HepG2 (cell line): ENCODE results near the gene MAPKAPK3. TPM values are rescaled to one million over a fixed set of nuclear protein-coding genes. Genes with fewer than 3 reads are reported as not detected.
A peak's percentile ranks its signal among the peaks of the same experiment; 100 is the strongest.

Experiments used
- ATAC-seq: fragments of 200-7000 bp; cut with Tn5 transposase; 3 replicates; pipeline ENCODE4 v1.9.1; 2020; ENCODE audit warnings: mild to moderate bottlenecking, moderate library complexity
- BruUV-seq: library from RNA; stranded (reverse); fragments of 400-500 nt; replicated peaks from 2 replicates; lab custom pipeline; 2021; lab: Mats Ljungman, UMichigan
- CTCF ChIA-PET: fragments of 300-600 bp; formaldehyde crosslinking; extraction: SDS; loops from one replicate; lab custom pipeline; 2021; ENCODE audit warnings: low total read pairs, inconsistent platforms, low intra/inter-chr PET ratio; lab: Yijun Ruan, JAX
- POLR2A ChIA-PET: fragments of 350-600 bp; sonication (Branson Sonifier 250); formaldehyde crosslinking; loops from one replicate; lab custom pipeline; 2020; ENCODE audit warnings: antibody characterized with exemption, inconsistent platforms; lab: Yijun Ruan, JAX
- DNase-seq: peaks from one replicate; pipeline ENCODE4 v3.0.0-alpha.2; 2015; ENCODE audit warnings: low spot score
- FAIRE-seq: peaks from 3 replicates; lab custom pipeline; 2011; peaks lifted over from hg19 to GRCh38; lab: Jason Lieb, UNC
- H2AFZ ChIP-seq: one replicate; pipeline ENCODE4 v1.6.1; 2011; ENCODE audit warnings: low read length, inconsistent platforms
- H3K27ac ChIP-seq: fragments of 300-600 bp; 3 replicates; pipeline ENCODE4 v1.8.0; 2011; ENCODE audit warnings: mixed run types, mild to moderate bottlenecking, mixed read lengths, low read length, inconsistent platforms; ENCODE audit not compliant: insufficient read depth; ENCODE audit errors: extremely low read length
- H3K27me3 ChIP-seq, 2 experiments: fragments of 200-600 bp in 1 of 2; 2 replicates in 1 of 2; 3 replicates in 1 of 2; pipeline versions ENCODE4 v1.6.0 to v1.8.0; 2011; ENCODE audit warnings: low read length in 2 of 2, mild to moderate bottlenecking in 2 of 2, moderate library complexity in 2 of 2, inconsistent platforms in 1 of 2; ENCODE audit not compliant: insufficient read depth in 2 of 2, control insufficient read depth in 1 of 2
- H3K36me3 ChIP-seq, 2 experiments: fragments of 200-600 bp in 1 of 2; replicated peaks in 1 of 2; 2 replicates in 1 of 2; 3 replicates in 1 of 2; pipeline versions ENCODE4 v1.5.1 to v1.8.0; 2011; ENCODE audit warnings: low read length in 2 of 2, inconsistent platforms in 1 of 2; ENCODE audit not compliant: insufficient read depth in 2 of 2, control insufficient read depth in 1 of 2
- H3K4me1 ChIP-seq: 2 replicates; pipeline ENCODE4 v1.5.1; 2012; ENCODE audit warnings: low read length, inconsistent platforms; ENCODE audit not compliant: insufficient read depth
- H3K4me2 ChIP-seq: 2 replicates; pipeline ENCODE4 v1.6.0; 2011; ENCODE audit warnings: low read depth, low read length, inconsistent platforms
- H3K4me3 ChIP-seq, 3 experiments: fragments of 200-600 bp in 1 of 3; sonication (generic), shearing (Covaris generic) in 1 of 3; replicated peaks in 1 of 3; 2 replicates each; pipeline ENCODE4 v1.5.1; 2011 to 2016; ENCODE audit warnings: low read length in 3 of 3, inconsistent platforms in 2 of 3, low read depth in 2 of 3, mild to moderate bottlenecking in 2 of 3, control low read depth in 1 of 3, mixed read lengths in 1 of 3; ENCODE audit not compliant: insufficient read depth in 1 of 3
- H3K79me2 ChIP-seq: one replicate; pipeline ENCODE4 v1.6.1; 2011; ENCODE audit warnings: low read length, inconsistent platforms; ENCODE audit not compliant: insufficient read depth
- H3K9ac ChIP-seq: 2 replicates; pipeline ENCODE4 v1.6.0; 2011; ENCODE audit warnings: mild to moderate bottlenecking, low read depth, low read length, inconsistent platforms; ENCODE audit not compliant: insufficient read depth
- H3K9me3 ChIP-seq: 2 replicates; pipeline ENCODE4 v1.5.1; 2012; ENCODE audit warnings: mild to moderate bottlenecking, low read length
- H4K20me1 ChIP-seq: 2 replicates; pipeline ENCODE4 v1.6.0; 2011; ENCODE audit warnings: inconsistent platforms, mild to moderate bottlenecking, low read length, moderate library complexity; ENCODE audit not compliant: insufficient read depth
- ELF3 ChIP-seq: IDR thresholded peaks from 2 replicates; pipeline ENCODE4 v1.6.1; 2016; ENCODE audit warnings: missing genetic modification reagents, missing compliant biosample characterization
- NONO ChIP-seq, 2 experiments: fragments of 450-650 bp in 1 of 2; sonication (generic) in 1 of 2; formaldehyde crosslinking in 1 of 2; IDR thresholded peaks in 1 of 2; conservative IDR thresholded peaks in 1 of 2; 2 replicates each; pipeline versions ENCODE4 v1.6.1 to v1.8.0; 2017 to 2022; ENCODE audit warnings: mild to moderate bottlenecking in 1 of 2, missing genetic modification reagents in 1 of 2, moderate library complexity in 1 of 2
- POLR2A ChIP-seq, 2 experiments: IDR thresholded peaks; 2 replicates each; pipeline ENCODE4 v1.6.1; 2011; ENCODE audit warnings: low read depth in 2 of 2, low read length in 2 of 2, mild to moderate bottlenecking in 1 of 2, moderate library complexity in 1 of 2; ENCODE audit not compliant: insufficient read depth in 1 of 2
- ZKSCAN8 ChIP-seq: IDR thresholded peaks from 2 replicates; pipeline ENCODE4 v1.6.1; 2016; ENCODE audit warnings: borderline replicate concordance, missing genetic modification reagents, missing compliant biosample characterization
- ZNF138 ChIP-seq: sonication (generic); formaldehyde crosslinking; IDR thresholded peaks from 2 replicates; pipeline ENCODE4 v1.5.0; 2020; ENCODE audit warnings: mild to moderate bottlenecking, low read depth, missing genetic modification reagents
- ZNF569 ChIP-seq: sonication (generic); formaldehyde crosslinking; IDR thresholded peaks from 2 replicates; pipeline ENCODE4 v1.5.0; 2020; ENCODE audit warnings: mild to moderate bottlenecking, missing genetic modification reagents, moderate library complexity, borderline replicate concordance
- WGBS: methylation state at CpG from one replicate; pipeline ENCODE4 v1.1.6; 2017; ENCODE audit warnings: low lambda C conversion rate; 5-methylcytosine and 5-hydroxymethylcytosine counted together
- in situ Hi-C: cut with HindIII; loops from 2 replicates; pipeline ENCODE4 v1.10.0; 2017; ENCODE audit warnings: low pct_unique_long_range_greater_than_20kb; ENCODE audit not compliant: extremely low pct_ligation_motif_present
- intact Hi-C: fragments of 100-400 bp; cut with micrococcal nuclease; formaldehyde crosslinking; loops from one replicate; pipeline ENCODE4 v1.10.0; 2022; ENCODE audit not compliant: unreplicated experiment
- polyA plus RNA-seq, 8 experiments: library from polyadenylated mRNA; depleted of rRNA in 3 of 8; stranded (reverse) in 7 of 8; unstranded in 1 of 8; fragments of >200 nt; fragmentation: Illumina TruSeq in 4 of 8; extraction: Trizol in 4 of 8; gene quantifications; 2 replicates each; pipeline versions ENCODE4 v1.2.1 to v1.2.3, GENCODE V29; 2011 to 2016; ENCODE audit warnings: low read depth in 4 of 8, missing spikeins in 1 of 8, mixed read lengths in 1 of 8; ENCODE audit not compliant: insufficient read depth in 1 of 8
- total RNA-seq, 5 experiments: library from RNA; depleted of rRNA; stranded (reverse); fragments of >200 nt; fragmentation: Illumina TruSeq; extraction: Trizol; gene quantifications; 2 replicates each; pipeline ENCODE4 v1.2.3, GENCODE V29; 2016; ENCODE audit warnings: low read depth in 1 of 5
- TF ChIP-seq, protein P1 (sequence below): sonication (generic); formaldehyde crosslinking; IDR thresholded peaks from 2 replicates; pipeline ENCODE4 v1.9.0; 2022; ENCODE audit warnings: missing genetic modification reagents, mild to moderate bottlenecking, borderline replicate concordance
- TF ChIP-seq, protein P2 (sequence below): sonication (generic); formaldehyde crosslinking; IDR thresholded peaks from 2 replicates; pipeline ENCODE4 v1.4.0; 2020; ENCODE audit warnings: missing genetic modification reagents, borderline replicate concordance
- TF ChIP-seq, protein P3 (sequence below): sonication (generic); formaldehyde crosslinking; IDR thresholded peaks from 2 replicates; pipeline ENCODE4 v1.9.0; 2021; ENCODE audit warnings: mild to moderate bottlenecking, missing genetic modification reagents

The MAPKAPK3 gene
- total and polyA plus RNA-seq, 2 of the 13 experiments (the other 11 are each of a cell fraction or from before 2014, with no cell fraction given) = 39.9 to 41.2 TPM

DNA sequence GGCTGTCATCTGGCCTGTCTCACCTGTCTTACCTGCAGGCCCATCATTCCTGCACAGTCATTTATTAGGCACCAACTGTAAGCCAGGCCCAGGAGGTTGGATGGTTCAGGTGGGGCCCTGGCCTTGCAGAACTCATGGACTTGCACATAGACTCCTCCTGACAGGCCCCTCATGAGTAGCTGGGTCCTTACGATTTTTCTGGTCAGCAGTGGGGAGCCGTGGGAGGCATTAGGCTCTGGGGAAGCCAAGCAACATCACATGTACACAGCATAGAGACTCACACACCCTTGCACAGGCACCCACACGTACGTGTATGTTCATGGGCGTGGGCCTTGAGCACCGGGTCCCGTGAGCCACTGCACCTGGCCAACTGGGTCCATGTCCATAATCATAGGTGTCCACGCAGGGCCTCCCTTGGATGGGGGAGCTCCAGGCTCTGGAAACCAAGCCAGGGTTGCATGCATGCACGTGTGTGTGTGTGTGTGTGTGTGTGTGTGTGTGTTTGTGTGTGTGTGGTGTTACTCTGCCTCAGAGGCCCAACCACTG lies 25.7 kb upstream of the MAPKAPK3 start:
- Histone ChIP-seq H3K4me3 (no peak overlapping the region), H3K4me2 (no peak overlapping the region), H3K9me3 (no peaks in the 10 kb centered on the region), H3K79me2 (no peaks in the 10 kb centered on the region), H2AFZ (no peak overlapping the region), H3K4me1 (peaks cover 90% of the 10 kb centered on the region), H3K27ac (peak overlapping the region; percentile 60), H3K36me3 (no peaks in the 10 kb centered on the region), H3K27me3 (no peaks in the 10 kb centered on the region; a peak in 1 of 5 replicates), H3K9ac (no peak overlapping the region), H4K20me1 (no peaks in the 10 kb centered on the region)
- no TSS peak for BruUV-seq
- in situ Hi-C loops (no loop called here), intact Hi-C loops (no loop called here)
- no peak for ATAC-seq
- FAIRE-seq = no peak
- ChIA-PET CTCF (interaction anchor here (0.6 to 1.0 kb wide), 2 partner anchors 23 to 42 kb away, joined by 3 read pairs; no protein-coding TSS in a partner anchor), POLR2A (interaction anchor here (1.3 to 5.7 kb wide), 5 partner anchors 10 to 288 kb away, joined by 3 to 176 read pairs (median 14); partner anchors contain the start of genes CISH, HEMK1 and HYAL1)
- 20% methylated on average over 1 of the region's 9 CpGs for WGBS
- no peak for DNase-seq
- TF ChIP-seq POLR2A (IDR thresholded peaks at IDR 0.05; ENCODE audit: insufficient read depth in 1 of 2, low read depth in 2 of 2, low read length in 2 of 2) (peak in 1 of 2 experiments; percentile 9; a peak in 1 of 4 replicates), ELF3 (CRISPR knock-in tag) (peak; percentile 3; the same call in 1 of the 2 replicates), ZNF569 (CRISPR knock-in tag) (no peak), NONO (IDR thresholded peaks at IDR 0.05) (no peak), NONO (CRISPR knock-in tag; conservative IDR thresholded peaks at IDR 0.05) (peak; percentile 45; the same call in 1 of the 2 replicates), ZKSCAN8 (CRISPR knock-in tag) (peak; percentile 15), ZNF138 (0 out of 2 replicates have a peak, but pooled peaks have one; percentile 48)
- TF ChIP-seq, protein P1, sequence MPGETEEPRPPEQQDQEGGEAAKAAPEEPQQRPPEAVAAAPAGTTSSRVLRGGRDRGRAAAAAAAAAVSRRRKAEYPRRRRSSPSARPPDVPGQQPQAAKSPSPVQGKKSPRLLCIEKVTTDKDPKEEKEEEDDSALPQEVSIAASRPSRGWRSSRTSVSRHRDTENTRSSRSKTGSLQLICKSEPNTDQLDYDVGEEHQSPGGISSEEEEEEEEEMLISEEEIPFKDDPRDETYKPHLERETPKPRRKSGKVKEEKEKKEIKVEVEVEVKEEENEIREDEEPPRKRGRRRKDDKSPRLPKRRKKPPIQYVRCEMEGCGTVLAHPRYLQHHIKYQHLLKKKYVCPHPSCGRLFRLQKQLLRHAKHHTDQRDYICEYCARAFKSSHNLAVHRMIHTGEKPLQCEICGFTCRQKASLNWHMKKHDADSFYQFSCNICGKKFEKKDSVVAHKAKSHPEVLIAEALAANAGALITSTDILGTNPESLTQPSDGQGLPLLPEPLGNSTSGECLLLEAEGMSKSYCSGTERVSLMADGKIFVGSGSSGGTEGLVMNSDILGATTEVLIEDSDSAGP = 0 out of 2 replicates have a peak, but pooled peaks have one; percentile 19
- TF ChIP-seq, protein P2, sequence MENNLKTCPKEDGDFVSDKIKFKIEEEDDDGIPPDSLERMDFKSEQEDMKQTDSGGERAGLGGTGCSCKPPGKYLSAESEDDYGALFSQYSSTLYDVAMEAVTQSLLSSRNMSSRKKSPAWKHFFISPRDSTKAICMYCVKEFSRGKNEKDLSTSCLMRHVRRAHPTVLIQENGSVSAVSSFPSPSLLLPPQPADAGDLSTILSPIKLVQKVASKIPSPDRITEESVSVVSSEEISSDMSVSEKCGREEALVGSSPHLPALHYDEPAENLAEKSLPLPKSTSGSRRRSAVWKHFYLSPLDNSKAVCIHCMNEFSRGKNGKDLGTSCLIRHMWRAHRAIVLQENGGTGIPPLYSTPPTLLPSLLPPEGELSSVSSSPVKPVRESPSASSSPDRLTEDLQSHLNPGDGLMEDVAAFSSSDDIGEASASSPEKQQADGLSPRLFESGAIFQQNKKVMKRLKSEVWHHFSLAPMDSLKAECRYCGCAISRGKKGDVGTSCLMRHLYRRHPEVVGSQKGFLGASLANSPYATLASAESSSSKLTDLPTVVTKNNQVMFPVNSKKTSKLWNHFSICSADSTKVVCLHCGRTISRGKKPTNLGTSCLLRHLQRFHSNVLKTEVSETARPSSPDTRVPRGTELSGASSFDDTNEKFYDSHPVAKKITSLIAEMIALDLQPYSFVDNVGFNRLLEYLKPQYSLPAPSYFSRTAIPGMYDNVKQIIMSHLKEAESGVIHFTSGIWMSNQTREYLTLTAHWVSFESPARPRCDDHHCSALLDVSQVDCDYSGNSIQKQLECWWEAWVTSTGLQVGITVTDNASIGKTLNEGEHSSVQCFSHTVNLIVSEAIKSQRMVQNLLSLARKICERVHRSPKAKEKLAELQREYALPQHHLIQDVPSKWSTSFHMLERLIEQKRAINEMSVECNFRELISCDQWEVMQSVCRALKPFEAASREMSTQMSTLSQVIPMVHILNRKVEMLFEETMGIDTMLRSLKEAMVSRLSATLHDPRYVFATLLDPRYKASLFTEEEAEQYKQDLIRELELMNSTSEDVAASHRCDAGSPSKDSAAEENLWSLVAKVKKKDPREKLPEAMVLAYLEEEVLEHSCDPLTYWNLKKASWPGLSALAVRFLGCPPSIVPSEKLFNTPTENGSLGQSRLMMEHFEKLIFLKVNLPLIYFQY = no peak
- TF ChIP-seq, protein P3, sequence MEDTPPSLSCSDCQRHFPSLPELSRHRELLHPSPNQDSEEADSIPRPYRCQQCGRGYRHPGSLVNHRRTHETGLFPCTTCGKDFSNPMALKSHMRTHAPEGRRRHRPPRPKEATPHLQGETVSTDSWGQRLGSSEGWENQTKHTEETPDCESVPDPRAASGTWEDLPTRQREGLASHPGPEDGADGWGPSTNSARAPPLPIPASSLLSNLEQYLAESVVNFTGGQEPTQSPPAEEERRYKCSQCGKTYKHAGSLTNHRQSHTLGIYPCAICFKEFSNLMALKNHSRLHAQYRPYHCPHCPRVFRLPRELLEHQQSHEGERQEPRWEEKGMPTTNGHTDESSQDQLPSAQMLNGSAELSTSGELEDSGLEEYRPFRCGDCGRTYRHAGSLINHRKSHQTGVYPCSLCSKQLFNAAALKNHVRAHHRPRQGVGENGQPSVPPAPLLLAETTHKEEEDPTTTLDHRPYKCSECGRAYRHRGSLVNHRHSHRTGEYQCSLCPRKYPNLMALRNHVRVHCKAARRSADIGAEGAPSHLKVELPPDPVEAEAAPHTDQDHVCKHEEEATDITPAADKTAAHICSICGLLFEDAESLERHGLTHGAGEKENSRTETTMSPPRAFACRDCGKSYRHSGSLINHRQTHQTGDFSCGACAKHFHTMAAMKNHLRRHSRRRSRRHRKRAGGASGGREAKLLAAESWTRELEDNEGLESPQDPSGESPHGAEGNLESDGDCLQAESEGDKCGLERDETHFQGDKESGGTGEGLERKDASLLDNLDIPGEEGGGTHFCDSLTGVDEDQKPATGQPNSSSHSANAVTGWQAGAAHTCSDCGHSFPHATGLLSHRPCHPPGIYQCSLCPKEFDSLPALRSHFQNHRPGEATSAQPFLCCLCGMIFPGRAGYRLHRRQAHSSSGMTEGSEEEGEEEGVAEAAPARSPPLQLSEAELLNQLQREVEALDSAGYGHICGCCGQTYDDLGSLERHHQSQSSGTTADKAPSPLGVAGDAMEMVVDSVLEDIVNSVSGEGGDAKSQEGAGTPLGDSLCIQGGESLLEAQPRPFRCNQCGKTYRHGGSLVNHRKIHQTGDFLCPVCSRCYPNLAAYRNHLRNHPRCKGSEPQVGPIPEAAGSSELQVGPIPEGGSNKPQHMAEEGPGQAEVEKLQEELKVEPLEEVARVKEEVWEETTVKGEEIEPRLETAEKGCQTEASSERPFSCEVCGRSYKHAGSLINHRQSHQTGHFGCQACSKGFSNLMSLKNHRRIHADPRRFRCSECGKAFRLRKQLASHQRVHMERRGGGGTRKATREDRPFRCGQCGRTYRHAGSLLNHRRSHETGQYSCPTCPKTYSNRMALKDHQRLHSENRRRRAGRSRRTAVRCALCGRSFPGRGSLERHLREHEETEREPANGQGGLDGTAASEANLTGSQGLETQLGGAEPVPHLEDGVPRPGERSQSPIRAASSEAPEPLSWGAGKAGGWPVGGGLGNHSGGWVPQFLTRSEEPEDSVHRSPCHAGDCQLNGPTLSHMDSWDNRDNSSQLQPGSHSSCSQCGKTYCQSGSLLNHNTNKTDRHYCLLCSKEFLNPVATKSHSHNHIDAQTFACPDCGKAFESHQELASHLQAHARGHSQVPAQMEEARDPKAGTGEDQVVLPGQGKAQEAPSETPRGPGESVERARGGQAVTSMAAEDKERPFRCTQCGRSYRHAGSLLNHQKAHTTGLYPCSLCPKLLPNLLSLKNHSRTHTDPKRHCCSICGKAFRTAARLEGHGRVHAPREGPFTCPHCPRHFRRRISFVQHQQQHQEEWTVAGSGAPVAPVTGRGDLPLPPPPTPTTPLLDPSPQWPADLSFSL = peak; percentile 72
